Right lung (tissue), 5 donors: ENCODE results near the gene SPACA9. TPM values are rescaled to one million over a fixed set of nuclear protein-coding genes. Genes with fewer than 3 reads are reported as not detected.

Experiments used
- DNase-seq, 2 donors: peaks; one replicate each; pipeline ENCODE4 v3.0.0-alpha.2; 2013
- polyA plus RNA-seq, 5 donors: library from polyadenylated mRNA; unstranded; fragments of 120-200 nt; gene quantifications; one replicate each; pipeline versions ENCODE4 v1.2.1 to v1.2.3, GENCODE V29; 2013; ENCODE audit warnings: inconsistent platforms in 1 of 5, low replicate concordance in 1 of 5; ENCODE audit not compliant: insufficient read length in 5 of 5, insufficient read depth in 1 of 5

SPACA9 gene
- polyA plus RNA-seq, 5 donors: 6.6 to 13.5 (median 12.2) TPM

GRCh38 chr9:132888151-132888550, 9.5 kb downstream of the SPACA9 start:
- DNase-seq: no peak

GRCh38 chr9:132892400-132892799, 13.7 kb downstream of the SPACA9 start:
- DNase-seq: peak in 1 of 2 donors; percentile 24

GRCh38 chr9:132894346-132894745, 15.6 kb downstream of the SPACA9 start:
- no peak for DNase-seq

GRCh38 chr9:132894862-132895835, 16.5 kb downstream of the SPACA9 start:
- DNase-seq: peak; percentile 32 to 34

- DNase-seq: no peak
These were observed 17.6 kb downstream of the SPACA9 start for GRCh38 chr9:132896264-132896663.

GRCh38 chr9:132896906-132897305, 18.2 kb downstream of the SPACA9 start:
- no peak for DNase-seq

GRCh38 chr9:132898051-132898450, 19.4 kb downstream of the SPACA9 start:
- DNase-seq: no peak

- peak; percentile 57 to 74 for DNase-seq
These were observed 23.4 kb downstream of the SPACA9 start for GRCh38 chr9:132901858-132902831.

- DNase-seq: no peak
These were observed 25.1 kb downstream of the SPACA9 start for GRCh38 chr9:132903574-132904492.

GRCh38 chr9:132905726-132906125, 27.0 kb downstream of the SPACA9 start:
- DNase-seq: no peak

- no peak for DNase-seq
These were observed 29.9 kb downstream of the SPACA9 start for GRCh38 chr9:132908635-132909034.

GRCh38 chr9:132909311-132909710, 30.6 kb downstream of the SPACA9 start:
- DNase-seq: no peak

- no peak for DNase-seq
These were observed 31.7 kb downstream of the SPACA9 start for GRCh38 chr9:132910376-132910775.

GRCh38 chr9:132912131-132912530, 33.4 kb downstream of the SPACA9 start:
- no peak for DNase-seq

- DNase-seq: no peak
These were observed 36.2 kb downstream of the SPACA9 start for GRCh38 chr9:132914924-132915323.

GRCh38 chr9:132919614-132920268, 41.0 kb downstream of the SPACA9 start:
- DNase-seq: no peak

- DNase-seq: no peak
These were observed 44.7 kb downstream of the SPACA9 start for GRCh38 chr9:132923346-132923902.

GRCh38 chr9:132927704-132928103, 49.0 kb downstream of the SPACA9 start:
- no peak for DNase-seq

- no peak for DNase-seq
These were observed 52.6 kb downstream of the SPACA9 start for GRCh38 chr9:132931178-132931735.

GRCh38 chr9:132935026-132935425, 56.3 kb downstream of the SPACA9 start:
- no peak for DNase-seq
